Stomach (tissue), 4 donors: ENCODE measurements around the gene UNC5A.

Source experiments
- EP300 ChIP-seq: sonication (generic); formaldehyde crosslinking; IDR thresholded peaks from one replicate; pipeline ENCODE4 v1.6.1; 2017; ENCODE audit warnings: antibody characterized with exemption
- POLR2A ChIP-seq, 4 donors: fragments of 450-650 bp; IDR thresholded peaks; one replicate each; pipeline ENCODE4 v1.6.1; 2016; ENCODE audit warnings: antibody characterized with exemption in 4 of 4, control low read depth in 2 of 4, mild to moderate bottlenecking in 1 of 4, moderate library complexity in 1 of 4
- POLR2AphosphoS5 ChIP-seq, 3 donors: sonication (generic); formaldehyde crosslinking; IDR thresholded peaks; one replicate each; pipeline ENCODE4 v1.6.1; 2016; ENCODE audit warnings: antibody characterized with exemption in 3 of 3
- TF ChIP-seq, protein P1 (sequence below), 7 experiments: fragments of 450-650 bp in 4 of 7; fragments of 200-600 bp in 3 of 7; sonication (generic) in 3 of 7; IDR thresholded peaks; one replicate each; pipeline ENCODE4 v1.5.1; 2016 to 2019; ENCODE audit warnings: antibody characterized with exemption in 7 of 7, control low read depth in 2 of 7, mild to moderate bottlenecking in 1 of 7

DNA sequence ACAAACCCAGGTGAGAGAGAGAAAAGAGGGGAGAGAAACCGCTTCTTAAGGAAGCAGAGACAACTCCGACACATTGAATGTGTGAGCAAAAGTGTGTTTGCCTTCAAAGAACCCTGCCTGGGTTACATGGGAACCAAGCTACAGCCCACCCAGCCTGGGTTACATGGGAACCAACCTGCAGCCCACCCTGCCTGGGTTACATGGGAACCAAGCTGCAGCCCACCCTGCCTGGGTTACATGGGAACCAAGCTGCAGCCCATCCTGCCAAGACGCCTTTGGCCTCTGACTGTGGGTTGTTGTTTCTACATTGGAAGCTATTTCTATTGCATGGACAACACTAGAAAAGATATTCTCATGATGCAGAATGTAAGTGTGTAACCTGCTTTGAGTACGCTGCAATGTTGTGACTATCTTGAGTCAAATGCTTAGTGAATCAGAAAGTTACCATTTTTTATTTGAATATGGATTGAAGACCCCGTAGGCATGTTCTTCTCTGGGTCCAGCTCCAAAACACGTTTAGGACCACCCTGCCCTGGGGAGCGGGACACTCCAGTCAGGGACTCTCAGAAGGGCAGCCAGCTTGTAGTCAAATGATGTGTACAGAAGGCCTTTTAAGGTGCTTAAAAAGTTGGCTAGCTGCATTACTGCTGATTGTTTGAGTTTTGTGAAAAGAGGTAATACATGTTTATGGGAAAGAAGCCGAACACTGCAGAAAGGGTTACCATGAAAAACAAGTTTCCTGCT, 39.1 kb upstream of the UNC5A start:
- TF ChIP-seq, protein P1, sequence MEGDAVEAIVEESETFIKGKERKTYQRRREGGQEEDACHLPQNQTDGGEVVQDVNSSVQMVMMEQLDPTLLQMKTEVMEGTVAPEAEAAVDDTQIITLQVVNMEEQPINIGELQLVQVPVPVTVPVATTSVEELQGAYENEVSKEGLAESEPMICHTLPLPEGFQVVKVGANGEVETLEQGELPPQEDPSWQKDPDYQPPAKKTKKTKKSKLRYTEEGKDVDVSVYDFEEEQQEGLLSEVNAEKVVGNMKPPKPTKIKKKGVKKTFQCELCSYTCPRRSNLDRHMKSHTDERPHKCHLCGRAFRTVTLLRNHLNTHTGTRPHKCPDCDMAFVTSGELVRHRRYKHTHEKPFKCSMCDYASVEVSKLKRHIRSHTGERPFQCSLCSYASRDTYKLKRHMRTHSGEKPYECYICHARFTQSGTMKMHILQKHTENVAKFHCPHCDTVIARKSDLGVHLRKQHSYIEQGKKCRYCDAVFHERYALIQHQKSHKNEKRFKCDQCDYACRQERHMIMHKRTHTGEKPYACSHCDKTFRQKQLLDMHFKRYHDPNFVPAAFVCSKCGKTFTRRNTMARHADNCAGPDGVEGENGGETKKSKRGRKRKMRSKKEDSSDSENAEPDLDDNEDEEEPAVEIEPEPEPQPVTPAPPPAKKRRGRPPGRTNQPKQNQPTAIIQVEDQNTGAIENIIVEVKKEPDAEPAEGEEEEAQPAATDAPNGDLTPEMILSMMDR (IDR thresholded peaks at IDR 0.05) = no peak
- TF ChIP-seq POLR2AphosphoS5 (IDR thresholded peaks at IDR 0.05) (no peak), POLR2A (IDR thresholded peaks at IDR 0.05) (no peak), EP300 (no peak)
